CD4-positive, alpha-beta T cell treated with Interleukin-17A for 1 hour (primary cell): ENCODE data around the gene PCYT1B.

Experiments
- DNase-seq: peaks from one replicate; pipeline ENCODE4 v3.0.0-alpha.2; 2020

Gene PCYT1B

DNA sequence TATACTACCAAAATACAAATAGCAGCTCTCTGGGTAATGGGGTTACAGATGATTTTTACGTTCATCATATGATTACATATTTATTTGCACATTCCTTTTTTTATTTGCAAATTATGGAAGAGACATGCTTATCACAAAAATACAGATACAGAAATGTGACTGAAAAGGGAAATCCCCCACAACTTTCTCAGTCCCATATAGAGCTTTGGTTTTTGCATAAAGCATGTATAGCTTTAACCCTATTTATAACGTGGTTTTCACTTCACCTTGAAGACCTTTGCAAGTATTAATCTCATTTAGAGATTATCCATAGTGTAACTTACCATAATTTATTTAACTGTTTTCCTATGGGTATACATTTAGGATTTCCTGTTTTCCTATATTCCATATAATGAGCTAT, 126.7 kb downstream of the PCYT1B start:
- no peak for DNase-seq

DNA sequence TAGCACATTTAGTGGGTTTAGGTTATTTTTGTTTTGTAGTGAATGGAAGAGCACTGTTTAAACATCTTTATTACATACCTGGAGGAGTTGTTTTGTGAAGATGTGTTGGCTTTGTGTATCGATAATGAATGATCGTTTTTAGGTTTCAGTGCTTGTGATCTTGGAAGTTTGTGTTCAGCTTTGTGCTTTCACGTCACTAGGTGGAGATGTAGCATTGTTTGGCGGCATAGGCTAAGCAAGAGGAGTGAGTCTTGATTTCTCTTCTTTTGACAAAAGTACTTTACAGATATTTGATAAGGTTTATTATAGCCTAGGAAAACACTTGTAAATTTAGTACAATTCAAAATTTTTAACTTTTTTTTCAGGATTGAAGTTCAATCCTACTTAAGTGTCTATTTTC, 131.7 kb downstream of the PCYT1B start:
- DNase-seq, result no peak

DNA sequence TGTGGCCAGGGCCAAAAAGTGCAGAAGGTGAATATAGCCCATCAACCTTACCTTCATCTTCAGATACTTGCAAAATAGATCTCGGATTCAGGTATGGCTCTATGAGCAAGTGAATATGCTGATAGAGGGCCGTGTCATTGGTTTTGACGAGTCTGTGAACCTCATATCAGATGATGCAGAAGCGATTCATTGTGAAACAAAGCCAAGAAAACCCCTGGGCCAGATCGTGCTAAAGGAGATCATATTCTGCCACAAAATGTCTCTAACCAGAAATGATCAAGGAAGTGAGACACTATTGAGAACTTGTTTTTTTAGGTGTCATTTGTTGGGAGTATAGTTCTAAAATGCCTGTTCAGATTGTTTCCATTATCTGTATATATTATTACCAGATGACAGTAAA, 133.7 kb downstream of the PCYT1B start:
- no peak for DNase-seq

DNA sequence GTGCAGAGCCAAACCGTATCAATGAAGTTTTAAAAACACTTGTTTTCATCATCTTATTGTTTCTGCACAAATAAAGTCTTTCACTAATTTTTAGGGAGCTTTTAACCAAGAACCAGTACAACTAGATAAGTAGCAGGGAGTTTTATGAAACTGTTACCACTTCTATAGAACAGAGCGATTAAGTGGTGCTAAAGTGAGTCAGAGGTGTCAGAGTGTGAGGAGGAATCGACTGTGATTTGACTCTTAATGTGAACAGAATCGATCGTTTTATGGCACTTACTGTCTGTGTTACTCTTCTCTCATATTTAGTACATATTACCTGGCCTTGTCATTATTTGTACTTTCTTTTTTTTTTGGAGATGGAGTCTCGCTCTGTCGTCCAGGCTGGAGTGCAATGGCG, 138.8 kb downstream of the PCYT1B start:
- no peak for DNase-seq
